AG09309 (cell line): ENCODE data around the gene ZNF639.
"Not testable (repeated sequence)": the region's sequence is repeated elsewhere in the genome, so short reads cannot be mapped to it uniquely, and the experiment has no call there.

ENCODE experiments used
- DNase-seq: peaks from one replicate; pipeline ENCODE4 v3.0.0-alpha.2; 2010; ENCODE audit warnings: low read depth
- H3K4me3 ChIP-seq: 2 replicates; pipeline ENCODE4 v1.5.1; 2011; ENCODE audit warnings: mild to moderate bottlenecking, low read depth, low read length, moderate library complexity; ENCODE audit not compliant: control insufficient read depth
- CTCF ChIP-seq: IDR thresholded peaks from 2 replicates; pipeline ENCODE4 v1.5.1; 2011; ENCODE audit warnings: mild to moderate bottlenecking, low read depth, low read length, inconsistent platforms; ENCODE audit not compliant: insufficient read depth, control insufficient read depth; ENCODE audit errors: missing control alignments

ZNF639 gene

GRCh38 chr3:179322286-179323196, at the start of gene ZNF639:
Gene ZNF639, plus strand, starts transcription at chr3:179323031. Its CDS starts 5,263 bp downstream, at chr3:179328294.
- no peak for DNase-seq
- peak within 1 kb of the TSS; percentile 98 for H3K4me3 ChIP-seq

GRCh38 chr3:179274434-179274833, 48.4 kb upstream of the ZNF639 start:
- not testable (repeated sequence) for DNase-seq, H3K4me3 ChIP-seq

More at GRCh38 chr3:179322286-179323196, at the start of gene ZNF639:
- TF ChIP-seq CTCF = peak; percentile 53

- no peak for TF ChIP-seq CTCF
- DNase-seq = no peak
Observed at GRCh38 chr3:179276001-179276400, 46.8 kb upstream of the ZNF639 start.

GRCh38 chr3:179276743-179277142, 46.1 kb upstream of the ZNF639 start:
- DNase-seq = no peak
- H3K4me3 ChIP-seq = no peak overlapping the region
- no peak for TF ChIP-seq CTCF

More at GRCh38 chr3:179276001-179276400, 46.8 kb upstream of the ZNF639 start:
- no peak overlapping the region for H3K4me3 ChIP-seq

GRCh38 chr3:179278151-179278550, 44.7 kb upstream of the ZNF639 start:
- no peak overlapping the region for H3K4me3 ChIP-seq
- TF ChIP-seq CTCF = no peak
- DNase-seq = no peak

- H3K4me3 ChIP-seq = no peak overlapping the region
- TF ChIP-seq CTCF = no peak
- no peak for DNase-seq
Observed at GRCh38 chr3:179278932-179279693, 43.7 kb upstream of the ZNF639 start.

- TF ChIP-seq CTCF = no peak
- H3K4me3 ChIP-seq = no peak overlapping the region
- no peak for DNase-seq
Observed at GRCh38 chr3:179279837-179280236, 43.0 kb upstream of the ZNF639 start.
